Measurements from ENCODE around the gene PPM1M. TPM values are rescaled to one million over a fixed set of nuclear protein-coding genes. Genes with fewer than 3 reads are reported as not detected.

Gene PPM1M
- total RNA-seq, 2 donors from 2014 or later, result 5.7 to 8.1 TPM

GRCh38 chr3:52298149-52299098 is 52.9 kb downstream of the PPM1M start:
- no peaks in the 10 kb centered on the region for H3K27me3 ChIP-seq
- H3K4me3 ChIP-seq, result no peak overlapping the region
- TF ChIP-seq, protein P1, sequence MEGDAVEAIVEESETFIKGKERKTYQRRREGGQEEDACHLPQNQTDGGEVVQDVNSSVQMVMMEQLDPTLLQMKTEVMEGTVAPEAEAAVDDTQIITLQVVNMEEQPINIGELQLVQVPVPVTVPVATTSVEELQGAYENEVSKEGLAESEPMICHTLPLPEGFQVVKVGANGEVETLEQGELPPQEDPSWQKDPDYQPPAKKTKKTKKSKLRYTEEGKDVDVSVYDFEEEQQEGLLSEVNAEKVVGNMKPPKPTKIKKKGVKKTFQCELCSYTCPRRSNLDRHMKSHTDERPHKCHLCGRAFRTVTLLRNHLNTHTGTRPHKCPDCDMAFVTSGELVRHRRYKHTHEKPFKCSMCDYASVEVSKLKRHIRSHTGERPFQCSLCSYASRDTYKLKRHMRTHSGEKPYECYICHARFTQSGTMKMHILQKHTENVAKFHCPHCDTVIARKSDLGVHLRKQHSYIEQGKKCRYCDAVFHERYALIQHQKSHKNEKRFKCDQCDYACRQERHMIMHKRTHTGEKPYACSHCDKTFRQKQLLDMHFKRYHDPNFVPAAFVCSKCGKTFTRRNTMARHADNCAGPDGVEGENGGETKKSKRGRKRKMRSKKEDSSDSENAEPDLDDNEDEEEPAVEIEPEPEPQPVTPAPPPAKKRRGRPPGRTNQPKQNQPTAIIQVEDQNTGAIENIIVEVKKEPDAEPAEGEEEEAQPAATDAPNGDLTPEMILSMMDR (IDR thresholded peaks at IDR 0.05), result no peak
- no peaks in the 10 kb centered on the region for H3K9me3 ChIP-seq
- DNase-seq (ENCODE audit: low spot score), result no peak
- no peaks in the 10 kb centered on the region for H3K36me3 ChIP-seq
- H3K4me1 ChIP-seq, result peaks cover 0 to 28% of the 10 kb centered on the region in 2 donors
- peak overlapping the region in 1 of 2 donors; percentile 52 for H3K27ac ChIP-seq

- TF ChIP-seq, protein P1 (IDR thresholded peaks at IDR 0.05), result no peak
- Histone ChIP-seq H3K4me1 (peaks cover 0 to 28% of the 10 kb centered on the region in 2 donors), H3K9me3 (no peaks in the 10 kb centered on the region), H3K27ac (peak overlapping the region; percentile 52 to 70), H3K36me3 (no peaks in the 10 kb centered on the region), H3K27me3 (no peaks in the 10 kb centered on the region), H3K4me3 (no peak overlapping the region)
- DNase-seq (ENCODE audit: low spot score), result no peak
Observed at GRCh38 chr3:52299247-52299878, 53.8 kb downstream of the PPM1M start.

MicroRNAs within 50 kb of the gene (microRNA counts, 767-probe panel; counts per million panel counts)
- microRNA hsa-let-7g-5p, result 5,688 to 13,635 counts per million in 2 donors

Small RNAs within 50 kb of the gene (microRNA-seq; reads per million reads assigned to microRNA genes)
- gene MIR135A1 (ENCODE audit: borderline number of aligned reads in 2 of 2, borderline replicate concordance in 1 of 2) (0 reads per million in 2 donors), gene MIRLET7G (ENCODE audit: borderline number of aligned reads in 2 of 2, borderline replicate concordance in 1 of 2) (139,993 to 160,347 reads per million in 2 donors)

Other genes with a start within 250 kb of the PPM1M start
- 1,000 to 10,000 TPM in 1 of 2 donors, 100 to 1,000 TPM in 1; 658 to 1,017 TPM for gene RPL29, start 249.9 kb upstream of the PPM1M start, total RNA-seq
- gene DUSP7, start 189.2 kb upstream of the PPM1M start, total RNA-seq, result 10 to 100 TPM; 17.7 to 33.7 TPM
- under 1 TPM; 0.47 to 0.78 TPM for gene POC1A, start 91.3 kb upstream of the PPM1M start, total RNA-seq
- 100 to 1,000 TPM in 1 of 2 donors, 10 to 100 TPM in 1; 69.7 to 103 TPM for gene ALAS1, start 47.6 kb upstream of the PPM1M start, total RNA-seq
- gene TLR9, start 20.1 kb upstream of the PPM1M start, total RNA-seq, result not detected
- 10 to 100 TPM; 54.4 to 58.6 TPM for gene TWF2, start 6.6 kb upstream of the PPM1M start, total RNA-seq
- gene WDR82, start 32.9 kb downstream of the PPM1M start, total RNA-seq, result 10 to 100 TPM; 43.2 to 43.8 TPM
- gene GLYCTK, start 42.1 kb downstream of the PPM1M start, total RNA-seq, result 1 to 10 TPM; 2.0 to 5.4 TPM
- gene DNAH1, start 70.6 kb downstream of the PPM1M start, total RNA-seq, result 1 to 10 TPM; 1.5 to 2.5 TPM
- gene BAP1, start 164.2 kb downstream of the PPM1M start, total RNA-seq, result 10 to 100 TPM; 38.8 to 53.9 TPM
- gene PHF7, start 164.9 kb downstream of the PPM1M start, total RNA-seq, result 10 to 100 TPM; 10.1 to 17.6 TPM
- 10 to 100 TPM; 11.8 to 12.6 TPM for gene SEMA3G, start 199.3 kb downstream of the PPM1M start, total RNA-seq
- 1,000 to 10,000 TPM; 4,697 to 8,249 TPM for gene TNNC1, start 208.3 kb downstream of the PPM1M start, total RNA-seq
- 10 to 100 TPM; 29.2 to 49.6 TPM for gene NISCH, start 209.8 kb downstream of the PPM1M start, total RNA-seq
- 10 to 100 TPM; 46.5 to 62.6 TPM for gene STAB1, start 249.6 kb downstream of the PPM1M start, total RNA-seq